Measurements from ENCODE around the gene DYNC1H1.
"Not testable (repeated sequence)": the region's sequence is repeated elsewhere in the genome, so short reads cannot be mapped to it uniquely, and the experiment has no call there.

Gene DYNC1H1

GRCh38 chr14:101965770-101966722, 1.7 kb downstream of the DYNC1H1 start:
- DNase-seq: no peak

- no peak for DNase-seq
Measured at GRCh38 chr14:101966742-101967141, 2.4 kb downstream of the DYNC1H1 start.

GRCh38 chr14:101968186-101968585, 3.8 kb downstream of the DYNC1H1 start:
- DNase-seq: no peak

GRCh38 chr14:101969481-101969880, 5.1 kb downstream of the DYNC1H1 start:
- no peak for DNase-seq

- no peak for DNase-seq
Measured at GRCh38 chr14:101970830-101971400, 6.5 kb downstream of the DYNC1H1 start.

GRCh38 chr14:101971458-101971857, 7.1 kb downstream of the DYNC1H1 start:
- not testable (repeated sequence) for DNase-seq

GRCh38 chr14:101972126-101972866, 7.9 kb downstream of the DYNC1H1 start:
- no peak for DNase-seq

- no peak for DNase-seq
Measured at GRCh38 chr14:101973356-101973755, 9.0 kb downstream of the DYNC1H1 start.

- DNase-seq: no peak
Measured at GRCh38 chr14:101975231-101975630, 10.9 kb downstream of the DYNC1H1 start.

- no peak for DNase-seq
Measured at GRCh38 chr14:101977311-101978071, 13.1 kb downstream of the DYNC1H1 start.

GRCh38 chr14:101979666-101980065, 15.3 kb downstream of the DYNC1H1 start:
- no peak for DNase-seq

GRCh38 chr14:101980251-101980650, 15.9 kb downstream of the DYNC1H1 start:
- no peak for DNase-seq

- DNase-seq: no peak
Measured at GRCh38 chr14:101980700-101981099, 16.3 kb downstream of the DYNC1H1 start.

- DNase-seq: no peak
Measured at GRCh38 chr14:101982621-101983020, 18.2 kb downstream of the DYNC1H1 start.

- not testable (repeated sequence) for DNase-seq
Measured at GRCh38 chr14:101984831-101985230, 20.5 kb downstream of the DYNC1H1 start.

GRCh38 chr14:101985957-101986356, 21.6 kb downstream of the DYNC1H1 start:
- no peak for DNase-seq

- DNase-seq: no peak
Measured at GRCh38 chr14:101986953-101987352, 22.6 kb downstream of the DYNC1H1 start.

GRCh38 chr14:101988377-101988776, 24.0 kb downstream of the DYNC1H1 start:
- DNase-seq: no peak

GRCh38 chr14:101991352-101991751, 27.0 kb downstream of the DYNC1H1 start:
- no peak for DNase-seq

GRCh38 chr14:101992708-101993107, 28.3 kb downstream of the DYNC1H1 start:
- no peak for DNase-seq

- DNase-seq: no peak
Measured at GRCh38 chr14:101997429-101998336, 33.3 kb downstream of the DYNC1H1 start.

GRCh38 chr14:102000902-102001301, 36.5 kb downstream of the DYNC1H1 start:
- DNase-seq: no peak

Data from activated naive CD4-positive, alpha-beta T cell treated with anti-CD3 and anti-CD28 coated beads, Interleukin-2, amount 50 U/mL, for 16 hours (primary cell).